B cell (primary cell): ENCODE measurements around the gene TBX1.

Experiments used
- CTCF ChIP-seq: fragments of 200-600 bp; IDR thresholded peaks from one replicate; pipeline ENCODE4 v1.8.0; 2022; ENCODE audit warnings: antibody characterized with exemption, mild to moderate bottlenecking
- EZH2 ChIP-seq: IDR thresholded peaks from 2 replicates; pipeline ENCODE4 v1.6.1; 2012; ENCODE audit warnings: borderline replicate concordance, low read depth, mild to moderate bottlenecking, moderate library complexity, low read length; ENCODE audit not compliant: insufficient read depth, poor library complexity, severe bottlenecking

GRCh38 chr22:19743081-19743480, 17.5 kb upstream of the TBX1 start:
- no peak for TF ChIP-seq EZH2
- TF ChIP-seq CTCF: no peak
